ENCODE data around the gene KCTD2. TPM values are rescaled to one million over a fixed set of nuclear protein-coding genes. Genes with fewer than 3 reads are reported as not detected.
A peak's percentile ranks its signal among the peaks of the same experiment; 100 is the strongest.

Gene KCTD2
- total and polyA plus RNA-seq, 9 of the 15 experiments (the other 6 are each of a cell fraction or from before 2014, with no cell fraction given): 1.7 to 32.9 (median 15.8) TPM

- Histone ChIP-seq H3K9me1 (ENCODE audit: control insufficient read depth, insufficient read depth, low read length) (no peaks in the 10 kb centered on the region), H3K27me3 (ENCODE audit: control insufficient read depth in 2 of 2, insufficient read depth in 2 of 2, low read length in 2 of 2) (no peaks in the 10 kb centered on the region), H3K79me2 (ENCODE audit: control insufficient read depth, insufficient read depth, low read length) (no peaks in the 10 kb centered on the region), H3K9me3 (replicated peaks; ENCODE audit: control insufficient read depth, insufficient read depth, low read depth, low read length) (no peaks in the 10 kb centered on the region), H3K4me1 (replicated peaks in 1 of 2; ENCODE audit: control insufficient read depth in 2 of 2, insufficient read depth in 2 of 2, low read length in 2 of 2) (peaks cover 29 to 50% of the 10 kb centered on the region in 2 experiments), H3K36me3 (ENCODE audit: control insufficient read depth, insufficient read depth, low read length) (no peaks in the 10 kb centered on the region), H3K27ac (ENCODE audit: extremely low read depth, low read depth, low read length) (no peak overlapping the region), H3K9ac (ENCODE audit: insufficient read depth in 1 of 2, low read depth in 2 of 2, low read length in 2 of 2) (0 out of 4 replicates have a peak overlapping the region, but pooled peaks of 1 of the 2 experiments have one; percentile 4), H3K4me3 (no peak overlapping the region), H2AFZ (ENCODE audit: low read depth, low read length) (no peak overlapping the region), H3K4me2 (ENCODE audit: insufficient read depth, low read length) (no peak overlapping the region), H4K20me1 (replicated peaks; ENCODE audit: control insufficient read depth, insufficient read depth, low read length) (no peaks in the 10 kb centered on the region)
- no peak for TF ChIP-seq HMGXB4 (CRISPR knock-in tag; IDR thresholded peaks at IDR 0.05)
- no peak for TF ChIP-seq NONO (IDR thresholded peaks at IDR 0.05; ENCODE audit: low read depth in 2 of 2, low read length in 1 of 2)
- TF ChIP-seq EGR1 (conservative IDR thresholded peaks at IDR 0.05): 0 out of 2 replicates have a peak, but pooled peaks have one; percentile 13
- TF ChIP-seq NR2C1 (IDR thresholded peaks at IDR 0.05): peak; percentile 61; the same call in 1 of the 2 replicates
- TF ChIP-seq NR2C1 (tag; IDR thresholded peaks at IDR 0.05): peak; percentile 63
- ChIA-PET POLR2A (interaction anchor here (0.7 to 1.7 kb wide), 3 partner anchors 10 to 120 kb away, joined by 3 to 6 read pairs (median 3); no protein-coding TSS in a partner anchor), CTCF (ENCODE audit: low intra/inter-chr PET ratio) (no interaction called here)
- intact Hi-C loops (cut with micrococcal nuclease): no loop called here
- 68% methylated on average over 18 of the region's 30 CpGs for WGBS (ENCODE audit: insufficient coverage, low coverage, missing lambda C conversion rate)
- no peak for DNase-seq (ENCODE audit: extremely low read depth in 1 of 4, low spot score in 3 of 4)
- ATAC-seq: no peak
- in situ Hi-C loops (cut with MboI): no loop called here
- no peak for FAIRE-seq
- BruUV-seq (replicated peaks): no TSS peak
These were observed 30.1 kb downstream of the KCTD2 start for GRCh38 chr17:75077072-75077495.
